Neural progenitor cell (in vitro differentiated cells): Measurements from ENCODE around the gene SNRPB2. TPM values are rescaled to one million over a fixed set of nuclear protein-coding genes. Genes with fewer than 3 reads are reported as not detected.

ENCODE experiments used
- DNase-seq: peaks from one replicate; pipeline ENCODE4 v3.0.0-alpha.2; 2016; ENCODE audit warnings: low spot score
- H2AFZ ChIP-seq: fragments of 200-600 bp; sonication (generic); replicated peaks from 2 replicates; pipeline ENCODE4 v1.6.1; 2016; ENCODE audit warnings: antibody characterized with exemption
- H3F3A ChIP-seq: fragments of 200-600 bp; sonication (generic); 2 replicates; pipeline ENCODE4 v1.6.1; 2016; ENCODE audit warnings: antibody characterized with exemption, low read depth
- H3K27ac ChIP-seq: fragments of 200-600 bp; sonication (generic); 2 replicates; pipeline ENCODE4 v1.5.1; 2016; ENCODE audit warnings: mild to moderate bottlenecking
- H3K27me3 ChIP-seq: fragments of 200-600 bp; sonication (generic); 2 replicates; pipeline ENCODE4 v1.6.1; 2016; ENCODE audit warnings: mild to moderate bottlenecking, moderate library complexity
- H3K36me3 ChIP-seq: fragments of 200-600 bp; sonication (generic); 2 replicates; pipeline ENCODE4 v1.5.1; 2016
- H3K4me1 ChIP-seq: fragments of 200-600 bp; sonication (generic); 2 replicates; pipeline ENCODE4 v1.6.1; 2016; ENCODE audit warnings: mixed run types
- H3K4me2 ChIP-seq: fragments of 200-600 bp; sonication (generic); 2 replicates; pipeline ENCODE4 v1.6.1; 2016
- H3K4me3 ChIP-seq: fragments of 200-600 bp; sonication (generic); 2 replicates; pipeline ENCODE4 v1.5.1; 2016
- H3K79me2 ChIP-seq: fragments of 200-600 bp; sonication (generic); 2 replicates; pipeline ENCODE4 v1.6.1; 2016; ENCODE audit warnings: low read depth
- H3K9ac ChIP-seq: fragments of 200-600 bp; sonication (generic); 2 replicates; pipeline ENCODE4 v1.6.1; 2016
- H3K9me3 ChIP-seq: fragments of 200-600 bp; sonication (generic); 2 replicates; pipeline ENCODE4 v1.5.1; 2016; ENCODE audit warnings: low read depth
- H4K20me1 ChIP-seq: fragments of 200-600 bp; sonication (generic); 2 replicates; pipeline ENCODE4 v1.6.1; 2016; ENCODE audit warnings: low read depth
- H3K27ac Mint-ChIP-seq: 3 replicates; pipeline ENCODE4 v1.8.0; 2021; ENCODE audit warnings: mixed read lengths
- H3K27me3 Mint-ChIP-seq: 2 replicates; pipeline ENCODE4 v1.8.0; 2022; ENCODE audit warnings: low read depth, mild to moderate bottlenecking, inconsistent platforms, moderate library complexity, mixed read lengths; ENCODE audit not compliant: insufficient read depth
- H3K36me3 Mint-ChIP-seq: 3 replicates; pipeline ENCODE4 v1.8.0; 2021; ENCODE audit warnings: mixed read lengths
- H3K4me1 Mint-ChIP-seq: 3 replicates; pipeline ENCODE4 v1.8.0; 2021; ENCODE audit warnings: mixed read lengths
- H3K4me3 Mint-ChIP-seq: 3 replicates; pipeline ENCODE4 v1.8.0; 2021; ENCODE audit warnings: mild to moderate bottlenecking, moderate library complexity, mixed read lengths
- H3K9me3 Mint-ChIP-seq: 3 replicates; pipeline ENCODE4 v1.8.0; 2020; ENCODE audit warnings: mixed read lengths
- EZH2 ChIP-seq: fragments of 200-600 bp; sonication (generic); IDR thresholded peaks from 2 replicates; pipeline ENCODE4 v1.6.1; 2017; ENCODE audit warnings: antibody characterized with exemption, mild to moderate bottlenecking, moderate library complexity
- EZH2phosphoT487 ChIP-seq: fragments of 200-600 bp; sonication (generic); IDR thresholded peaks from 2 replicates; pipeline ENCODE4 v1.6.1; 2017; ENCODE audit warnings: antibody characterized with exemption
- total RNA-seq: library from RNA; depleted of rRNA; stranded (reverse); fragments of >200 nt; gene quantifications from 2 replicates; pipeline ENCODE4 v1.2.3, GENCODE V29; 2015; ENCODE audit warnings: low replicate concordance
- TF ChIP-seq, protein P1 (sequence below): fragments of 200-600 bp; sonication (generic); IDR thresholded peaks from 2 replicates; pipeline ENCODE4 v1.5.1; 2017; ENCODE audit warnings: antibody characterized with exemption, mild to moderate bottlenecking

Gene SNRPB2
- total RNA-seq, 1 donor from 2014 or later = 104 TPM

DNA sequence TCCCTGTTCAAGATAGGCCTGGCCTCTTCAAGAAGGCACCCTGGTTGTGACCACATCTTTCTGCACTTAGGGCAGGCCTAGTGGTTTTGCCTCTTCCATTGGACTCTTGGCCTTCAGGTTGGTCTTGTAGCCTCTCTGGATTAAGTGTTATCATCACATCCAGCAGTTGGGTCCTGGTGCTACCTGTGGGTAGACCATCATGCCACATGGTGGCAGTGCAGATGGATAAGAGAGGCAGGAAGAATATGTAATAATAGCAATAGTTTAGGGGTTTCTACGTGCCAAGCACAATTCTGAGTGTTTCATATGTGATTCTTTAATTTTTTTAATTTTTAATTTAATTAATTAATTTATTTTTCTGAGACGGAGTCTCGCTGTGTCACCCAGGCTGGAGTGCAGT, 28.5 kb upstream of the SNRPB2 start:
- Histone ChIP-seq H3K4me3 (no peak overlapping the region), H2AFZ (no peak overlapping the region), H3K79me2 (no peaks in the 10 kb centered on the region), H3K27ac (no peak overlapping the region), H3K36me3 (no peaks in the 10 kb centered on the region), H3K4me1 (no peaks in the 10 kb centered on the region), H3K9ac (no peak overlapping the region), H3K4me2 (no peak overlapping the region), H3K9me3 (no peaks in the 10 kb centered on the region), H3F3A (no peaks in the 10 kb centered on the region), H3K27me3 (no peaks in the 10 kb centered on the region), H4K20me1 (no peaks in the 10 kb centered on the region)
- Mint-ChIP-seq H3K36me3 (no peaks in the 10 kb centered on the region), H3K4me3 (no peak overlapping the region), H3K27ac (no peak overlapping the region), H3K27me3 (peaks cover 6% of the 10 kb centered on the region), H3K9me3 (peaks cover 9% of the 10 kb centered on the region), H3K4me1 (no peaks in the 10 kb centered on the region)
- peak; percentile 18 for DNase-seq
- TF ChIP-seq EZH2phosphoT487 = no peak
- TF ChIP-seq, protein P1, sequence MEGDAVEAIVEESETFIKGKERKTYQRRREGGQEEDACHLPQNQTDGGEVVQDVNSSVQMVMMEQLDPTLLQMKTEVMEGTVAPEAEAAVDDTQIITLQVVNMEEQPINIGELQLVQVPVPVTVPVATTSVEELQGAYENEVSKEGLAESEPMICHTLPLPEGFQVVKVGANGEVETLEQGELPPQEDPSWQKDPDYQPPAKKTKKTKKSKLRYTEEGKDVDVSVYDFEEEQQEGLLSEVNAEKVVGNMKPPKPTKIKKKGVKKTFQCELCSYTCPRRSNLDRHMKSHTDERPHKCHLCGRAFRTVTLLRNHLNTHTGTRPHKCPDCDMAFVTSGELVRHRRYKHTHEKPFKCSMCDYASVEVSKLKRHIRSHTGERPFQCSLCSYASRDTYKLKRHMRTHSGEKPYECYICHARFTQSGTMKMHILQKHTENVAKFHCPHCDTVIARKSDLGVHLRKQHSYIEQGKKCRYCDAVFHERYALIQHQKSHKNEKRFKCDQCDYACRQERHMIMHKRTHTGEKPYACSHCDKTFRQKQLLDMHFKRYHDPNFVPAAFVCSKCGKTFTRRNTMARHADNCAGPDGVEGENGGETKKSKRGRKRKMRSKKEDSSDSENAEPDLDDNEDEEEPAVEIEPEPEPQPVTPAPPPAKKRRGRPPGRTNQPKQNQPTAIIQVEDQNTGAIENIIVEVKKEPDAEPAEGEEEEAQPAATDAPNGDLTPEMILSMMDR = peak; percentile 41
- TF ChIP-seq EZH2 = no peak

- no peak overlapping the region for H3K4me3 ChIP-seq
These were observed 26.3 kb upstream of the SNRPB2 start for GRCh38 chr20:16703570-16703969.

DNA sequence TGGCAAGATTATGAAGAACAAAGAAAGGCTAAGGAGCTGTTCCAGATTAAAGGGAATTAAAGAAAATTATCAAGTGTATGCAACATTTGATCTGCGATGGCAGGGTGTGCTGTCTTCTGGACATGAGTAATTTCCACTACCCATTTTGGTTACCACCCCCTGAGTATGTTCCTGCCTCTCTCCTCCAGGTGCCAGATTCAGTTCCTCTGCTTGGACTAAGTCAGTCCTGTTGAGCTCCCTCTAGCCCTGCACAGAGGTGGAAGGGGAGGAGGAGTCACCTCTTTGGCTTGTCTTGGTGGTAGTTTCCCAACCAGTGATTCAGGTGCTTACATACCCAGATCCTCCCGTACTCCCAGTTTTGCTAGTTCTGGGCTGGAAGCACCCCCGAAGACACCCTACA, 22.2 kb upstream of the SNRPB2 start:
- no peak overlapping the region for H2AFZ ChIP-seq
- no peaks in the 10 kb centered on the region for H3K27me3 ChIP-seq
- Mint-ChIP-seq H3K9me3 (peaks cover 20% of the 10 kb centered on the region), H3K4me1 (peaks cover 3% of the 10 kb centered on the region), H3K27ac (no peak overlapping the region), H3K36me3 (no peaks in the 10 kb centered on the region), H3K4me3 (no peak overlapping the region), H3K27me3 (peaks cover 3% of the 10 kb centered on the region)
- no peak overlapping the region for H3K4me2 ChIP-seq
- DNase-seq = no peak
- no peaks in the 10 kb centered on the region for H3K4me1 ChIP-seq
- TF ChIP-seq, protein P1 = no peak
- TF ChIP-seq EZH2 = no peak
- TF ChIP-seq EZH2phosphoT487 = no peak
- no peak overlapping the region for H3K27ac ChIP-seq
- H3K79me2 ChIP-seq = no peaks in the 10 kb centered on the region
- H3K9ac ChIP-seq = no peak overlapping the region
- H3K9me3 ChIP-seq = no peaks in the 10 kb centered on the region
- no peaks in the 10 kb centered on the region for H3K36me3 ChIP-seq
- H3K4me3 ChIP-seq = no peak overlapping the region
- H4K20me1 ChIP-seq = no peaks in the 10 kb centered on the region
- no peaks in the 10 kb centered on the region for H3F3A ChIP-seq

More at GRCh38 chr20:16703570-16703969, 26.3 kb upstream of the SNRPB2 start:
- Mint-ChIP-seq H3K27ac (no peak overlapping the region), H3K27me3 (peaks cover 6% of the 10 kb centered on the region), H3K9me3 (peaks cover 20% of the 10 kb centered on the region), H3K4me1 (no peaks in the 10 kb centered on the region), H3K4me3 (no peak overlapping the region), H3K36me3 (no peaks in the 10 kb centered on the region)
- Histone ChIP-seq H3K9me3 (no peaks in the 10 kb centered on the region), H3F3A (no peaks in the 10 kb centered on the region), H3K4me1 (no peaks in the 10 kb centered on the region), H3K27me3 (no peaks in the 10 kb centered on the region), H2AFZ (no peak overlapping the region), H3K79me2 (no peaks in the 10 kb centered on the region), H3K4me2 (no peak overlapping the region), H3K36me3 (no peaks in the 10 kb centered on the region), H4K20me1 (no peaks in the 10 kb centered on the region), H3K9ac (no peak overlapping the region), H3K27ac (no peak overlapping the region)
- no peak for DNase-seq
- no peak for TF ChIP-seq EZH2
- TF ChIP-seq EZH2phosphoT487 = no peak
- TF ChIP-seq, protein P1 = no peak
